B cell (primary cell): Measurements from ENCODE around the gene ARHGAP25. TPM values are rescaled to one million over a fixed set of nuclear protein-coding genes. Genes with fewer than 3 reads are reported as not detected.

Experiments used
- ATAC-seq: fragments of 200-7000 bp; cut with Tn5 transposase; one replicate; pipeline ENCODE4 v1.10.0; 2021; ENCODE audit warnings: low read depth, mild to moderate bottlenecking, moderate number of reproducible peaks, moderate library complexity
- CTCF ChIA-PET: fragments of 350-600 bp; sonication (Branson Sonifier 250); formaldehyde crosslinking; loops from one replicate; lab custom pipeline; 2021; ENCODE audit warnings: antibody characterized with exemption, inconsistent platforms; lab: Charles Lee
- POLR2A ChIA-PET: fragments of 350-600 bp; sonication (Branson Sonifier 250); formaldehyde crosslinking; loops from one replicate; lab custom pipeline; 2021; ENCODE audit warnings: antibody characterized with exemption; lab: Charles Lee
- DNase-seq: peaks from one replicate; pipeline ENCODE4 v3.0.0; 2013
- H2AFZ ChIP-seq: 2 replicates; pipeline ENCODE4 v1.6.1; 2012; ENCODE audit warnings: mild to moderate bottlenecking, low read depth, low read length; ENCODE audit not compliant: insufficient read depth, poor library complexity, severe bottlenecking
- H3K27ac ChIP-seq, 2 donors: 1 replicate in 1 of 2; 2 replicates in 1 of 2; pipeline ENCODE4 v1.5.1; 2012 to 2013; ENCODE audit warnings: low read length in 2 of 2, mild to moderate bottlenecking in 2 of 2, moderate library complexity in 1 of 2
- H3K27me3 ChIP-seq, 4 experiments: fragments of 200-600 bp in 1 of 4; sonication (generic) in 1 of 4; replicated peaks in 1 of 4; 1 replicate in 2 of 4; 2 replicates in 2 of 4; pipeline versions ENCODE4 v1.6.1 to v1.7.0; 2013 to 2016; ENCODE audit warnings: low read length in 3 of 4, mild to moderate bottlenecking in 2 of 4, mixed read lengths in 1 of 4, moderate library complexity in 1 of 4; ENCODE audit not compliant: insufficient read depth in 4 of 4, control insufficient read depth in 3 of 4; ENCODE audit errors: control extremely low read depth in 1 of 4
- H3K36me3 ChIP-seq, 2 experiments: replicated peaks in 1 of 2; 1 replicate in 1 of 2; 2 replicates in 1 of 2; pipeline versions ENCODE4 v1.6.1 to v1.7.1; 2013; ENCODE audit warnings: low read length in 1 of 2; ENCODE audit not compliant: insufficient read depth in 2 of 2, control insufficient read depth in 1 of 2; ENCODE audit errors: control extremely low read depth in 1 of 2, extremely low read depth in 1 of 2
- H3K4me1 ChIP-seq, 2 donors: fragments of 200-600 bp in 1 of 2; sonication (generic) in 1 of 2; 1 replicate in 1 of 2; 2 replicates in 1 of 2; pipeline versions ENCODE4 v1.5.1 to v1.6.1; 2013 to 2017; ENCODE audit warnings: low read length in 2 of 2; ENCODE audit not compliant: control insufficient read depth in 2 of 2, insufficient read depth in 2 of 2
- H3K4me2 ChIP-seq: replicated peaks from 2 replicates; pipeline ENCODE3; 2012; ENCODE audit warnings: mild to moderate bottlenecking, low read depth, low read length; ENCODE audit not compliant: poor library complexity, severe bottlenecking
- H3K4me3 ChIP-seq, 5 experiments: fragments of 200-600 bp in 1 of 5; sonication (generic) in 1 of 5; 1 replicate in 3 of 5; 2 replicates in 2 of 5; pipeline versions ENCODE4 v1.5.1 to v1.7.0; 2011 to 2016; ENCODE audit warnings: low read length in 4 of 5, mild to moderate bottlenecking in 4 of 5, low read depth in 2 of 5, control low read depth in 1 of 5, moderate library complexity in 1 of 5; ENCODE audit not compliant: insufficient read depth in 1 of 5; ENCODE audit errors: control extremely low read depth in 1 of 5, extremely low read depth in 1 of 5
- H3K79me2 ChIP-seq: fragments of 200-600 bp; sonication (generic); one replicate; pipeline ENCODE4 v1.6.0; 2016; ENCODE audit warnings: low read length; ENCODE audit not compliant: control insufficient read depth, insufficient read depth
- H3K9ac ChIP-seq: fragments of 200-600 bp; sonication (generic); 2 replicates; pipeline ENCODE4 v1.6.1; 2017; ENCODE audit warnings: mild to moderate bottlenecking, low read length, moderate library complexity
- H3K9me3 ChIP-seq, 3 donors: one replicate each; pipeline versions ENCODE4 v1.6.1 to v1.7.1; 2013; ENCODE audit warnings: low read length in 2 of 3; ENCODE audit not compliant: control insufficient read depth in 2 of 3, insufficient read depth in 1 of 3; ENCODE audit errors: control extremely low read depth in 1 of 3
- H4K20me1 ChIP-seq: 2 replicates; pipeline ENCODE4 v1.6.0; 2012; ENCODE audit warnings: mild to moderate bottlenecking, low read length; ENCODE audit not compliant: insufficient read depth, control insufficient read depth, poor library complexity, severe bottlenecking
- H3K27ac Mint-ChIP-seq: one replicate; pipeline ENCODE4 v1.8.0; 2021; ENCODE audit warnings: mixed read lengths
- H3K27me3 Mint-ChIP-seq: one replicate; pipeline ENCODE4 v1.8.0; 2021; ENCODE audit warnings: mixed read lengths
- H3K4me1 Mint-ChIP-seq: one replicate; pipeline ENCODE4 v1.8.0; 2021; ENCODE audit warnings: mixed read lengths
- H3K4me3 Mint-ChIP-seq: one replicate; pipeline ENCODE4 v1.8.0; 2021; ENCODE audit warnings: mixed read lengths
- H3K9me3 Mint-ChIP-seq: one replicate; pipeline ENCODE4 v1.8.0; 2022; ENCODE audit warnings: mixed read lengths; ENCODE audit not compliant: insufficient read depth
- CTCF ChIP-seq: fragments of 200-600 bp; IDR thresholded peaks from one replicate; pipeline ENCODE4 v1.8.0; 2022; ENCODE audit warnings: antibody characterized with exemption, mild to moderate bottlenecking
- EZH2 ChIP-seq: IDR thresholded peaks from 2 replicates; pipeline ENCODE4 v1.6.1; 2012; ENCODE audit warnings: borderline replicate concordance, low read depth, mild to moderate bottlenecking, moderate library complexity, low read length; ENCODE audit not compliant: insufficient read depth, poor library complexity, severe bottlenecking
- WGBS: methylation state at CpG from one replicate; pipeline ENCODE4 v1.1.5; 2013; ENCODE audit warnings: missing lambda C conversion rate; ENCODE audit not compliant: insufficient coverage; 5-methylcytosine and 5-hydroxymethylcytosine counted together
- intact Hi-C: fragments of 100-400 bp; cut with micrococcal nuclease; formaldehyde crosslinking; loops from one replicate; pipeline ENCODE4 v1.10.0; 2022
- polyA plus RNA-seq: library from polyadenylated mRNA; depleted of rRNA; stranded (reverse); fragments of >200 nt; gene quantifications from 2 replicates; pipeline ENCODE4 v1.2.3, GENCODE V29; 2012
- total RNA-seq, 2 donors: library from RNA; stranded (reverse); fragments of 120-200 nt in 1 of 2; gene quantifications; 1 replicate in 1 of 2; 2 replicates in 1 of 2; pipeline versions ENCODE4 v1.2.3 to v1.2.4, GENCODE V29; 2013 to 2022

The ARHGAP25 gene
- total and polyA plus RNA-seq, 2 donors (not counting 1 experiment from before 2014, with no cell fraction given), result 97.9 to 207 TPM

GRCh38 chr2:68767031-68767961, 32.7 kb downstream of the ARHGAP25 start:
- TF ChIP-seq CTCF (no peak), EZH2 (no peak)
- Histone ChIP-seq H3K9me3 (no peaks in the 10 kb centered on the region), H3K4me2 (peak overlapping the region; percentile 70), H4K20me1 (no peaks in the 10 kb centered on the region), H3K27ac (peak overlapping the region; percentile 93 to 99), H2AFZ (peak overlapping the region; percentile 48), H3K9ac (peak overlapping the region; percentile 50), H3K4me3 (peak overlapping the region in 4 of 5 experiments; percentile 0 to 48 (median 24)), H3K4me1 (peaks cover 97 to 100% of the 10 kb centered on the region in 2 donors), H3K79me2 (peaks cover 72% of the 10 kb centered on the region), H3K27me3 (no peaks in the 10 kb centered on the region), H3K36me3 (no peaks in the 10 kb centered on the region)
- Mint-ChIP-seq H3K4me1 (peaks cover 94% of the 10 kb centered on the region), H3K27ac (peak overlapping the region; percentile 98), H3K9me3 (no peaks in the 10 kb centered on the region), H3K4me3 (peak overlapping the region; percentile 80), H3K27me3 (no peaks in the 10 kb centered on the region)
- ChIA-PET POLR2A (interaction anchor here (0.7 to 4.6 kb wide), 11 partner anchors 9 to 33 kb away, joined by 3 to 37 read pairs (median 4); partner anchors contain the start of gene ARHGAP25), CTCF (interaction anchor here (0.9 to 21.9 kb wide), 17 partner anchors 9 to 141 kb away, joined by 3 to 425 read pairs (median 4); no protein-coding TSS in a partner anchor)
- 15% methylated on average over 14 of the region's 19 CpGs for WGBS
- DNase-seq, result peak; percentile 79
- peak; percentile 39 for ATAC-seq
- intact Hi-C loops, result loop anchor here (2.0 to 5.0 kb wide), 3 partner anchors 14 to 300 kb away; partner anchors contain the start of genes APLF and FBXO48
